T47D (cell line): ENCODE results near the gene ELP4.

ENCODE experiments used
- DNase-seq, 2 experiments: peaks; one replicate each; pipeline versions ENCODE4 v3.0.0 to v3.0.0-alpha.2; 2011 to 2012; ENCODE audit warnings: low read depth in 1 of 2, low spot score in 1 of 2
- JUND ChIP-seq: IDR thresholded peaks from 2 replicates; pipeline ENCODE4 v1.6.1; 2012; ENCODE audit warnings: low read depth
- in situ Hi-C: cut with HindIII; loops from 2 replicates; pipeline ENCODE4 v1.10.0; 2016; ENCODE audit warnings: low sequenced_read_pairs, low pct_unique_long_range_greater_than_20kb

The ELP4 gene

GRCh38 chr11:31582697-31583096 lies 73.1 kb downstream of the ELP4 start:
- DNase-seq, result no peak
- in situ Hi-C loops, result no loop called here
- no peak for TF ChIP-seq JUND

- DNase-seq, result no peak
Observed at GRCh38 chr11:31598454-31598853, 88.9 kb downstream of the ELP4 start.

GRCh38 chr11:31601635-31602282 lies 92.2 kb downstream of the ELP4 start:
- in situ Hi-C loops, result no loop called here
- TF ChIP-seq JUND, result no peak
- DNase-seq, result no peak

More at GRCh38 chr11:31598454-31598853, 88.9 kb downstream of the ELP4 start:
- no peak for TF ChIP-seq JUND
- in situ Hi-C loops, result no loop called here

- in situ Hi-C loops, result no loop called here
- no peak for TF ChIP-seq JUND
- DNase-seq, result no peak
Observed at GRCh38 chr11:31606893-31607292, 97.3 kb downstream of the ELP4 start.

GRCh38 chr11:31607914-31608313 lies 98.3 kb downstream of the ELP4 start:
- TF ChIP-seq JUND, result no peak
- in situ Hi-C loops, result no loop called here

GRCh38 chr11:31608995-31609394 lies 99.4 kb downstream of the ELP4 start:
- in situ Hi-C loops, result no loop called here
- DNase-seq, result no peak
- no peak for TF ChIP-seq JUND

More at GRCh38 chr11:31607914-31608313, 98.3 kb downstream of the ELP4 start:
- DNase-seq, result no peak

GRCh38 chr11:31610544-31610943 lies 101.0 kb downstream of the ELP4 start:
- TF ChIP-seq JUND, result no peak
- no peak for DNase-seq
- in situ Hi-C loops, result no loop called here

- TF ChIP-seq JUND, result no peak
- in situ Hi-C loops, result no loop called here
- no peak for DNase-seq
Observed at GRCh38 chr11:31617246-31617645, 107.7 kb downstream of the ELP4 start.

- in situ Hi-C loops, result no loop called here
- TF ChIP-seq JUND, result no peak
- no peak for DNase-seq
Observed at GRCh38 chr11:31619980-31620379, 110.4 kb downstream of the ELP4 start.

GRCh38 chr11:31620434-31620833 lies 110.9 kb downstream of the ELP4 start:
- no peak for TF ChIP-seq JUND
- DNase-seq, result no peak
- in situ Hi-C loops, result no loop called here

GRCh38 chr11:31625868-31626267 lies 116.3 kb downstream of the ELP4 start:
- no peak for DNase-seq
- no peak for TF ChIP-seq JUND
- in situ Hi-C loops, result no loop called here

GRCh38 chr11:31628111-31628510 lies 118.5 kb downstream of the ELP4 start:
- DNase-seq, result no peak
- TF ChIP-seq JUND, result no peak
- in situ Hi-C loops, result no loop called here

GRCh38 chr11:31636983-31637382 lies 127.4 kb downstream of the ELP4 start:
- no peak for TF ChIP-seq JUND
- no peak for DNase-seq
- in situ Hi-C loops, result no loop called here

GRCh38 chr11:31640611-31641010 lies 131.0 kb downstream of the ELP4 start:
- DNase-seq, result peak in 1 of 2 experiments; percentile 6
- in situ Hi-C loops, result no loop called here
- no peak for TF ChIP-seq JUND
